Activated T-cell treated with anti-CD3 and anti-CD28 coated beads, Interleukin-2, amount 50 U/mL, for 24 hours (primary cell): ENCODE results near the gene CNNM1.

Experiments used
- DNase-seq: peaks from one replicate; pipeline ENCODE4 v3.0.0-alpha.2; 2020
- H3K27ac Mint-ChIP-seq: 2 replicates; pipeline ENCODE4 v1.8.0; 2020; ENCODE audit warnings: mild to moderate bottlenecking, mixed read lengths
- H3K27me3 Mint-ChIP-seq: 2 replicates; pipeline ENCODE4 v1.8.0; 2020; ENCODE audit warnings: mixed read lengths
- H3K36me3 Mint-ChIP-seq: 2 replicates; pipeline ENCODE4 v1.8.0; 2020; ENCODE audit warnings: low read depth, mixed read lengths
- H3K4me1 Mint-ChIP-seq: 2 replicates; pipeline ENCODE4 v1.8.0; 2020; ENCODE audit warnings: low read depth, mixed read lengths
- H3K4me3 Mint-ChIP-seq: 2 replicates; pipeline ENCODE4 v1.8.0; 2020; ENCODE audit warnings: mild to moderate bottlenecking, moderate library complexity, mixed read lengths
- H3K9me3 Mint-ChIP-seq: 2 replicates; pipeline ENCODE4 v1.8.0; 2020; ENCODE audit warnings: mixed read lengths

The CNNM1 gene

GRCh38 chr10:99325281-99325680, 3.9 kb upstream of the CNNM1 start:
- H3K9me3 Mint-ChIP-seq: no peaks in the 10 kb centered on the region
- H3K36me3 Mint-ChIP-seq: no peaks in the 10 kb centered on the region
- H3K4me3 Mint-ChIP-seq: no peak overlapping the region
- H3K27ac Mint-ChIP-seq: no peak overlapping the region
- DNase-seq: no peak
- peaks cover 45% of the 10 kb centered on the region for H3K27me3 Mint-ChIP-seq
- H3K4me1 Mint-ChIP-seq: peaks cover 2% of the 10 kb centered on the region

DNA sequence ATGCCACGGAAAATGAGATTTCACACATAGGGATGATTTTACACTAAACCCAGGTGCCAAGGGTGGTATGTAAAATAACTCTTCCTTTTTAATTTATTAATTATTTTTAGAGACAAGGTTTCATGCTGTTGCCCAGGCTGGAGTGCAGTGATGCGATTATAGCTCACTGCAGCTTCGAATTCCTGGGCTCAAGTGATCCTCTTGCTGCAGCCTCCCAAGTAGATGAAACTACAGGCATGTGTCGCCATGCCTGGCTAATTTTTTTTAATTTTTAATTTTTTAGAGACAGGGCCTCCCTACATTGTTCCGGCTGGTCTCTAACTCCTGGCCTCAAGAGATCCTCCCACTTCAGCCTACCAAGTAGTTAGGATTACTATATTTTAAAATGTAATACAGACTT, 2.3 kb upstream of the CNNM1 start:
- no peak for DNase-seq
- Mint-ChIP-seq H3K27me3 (peaks cover 61% of the 10 kb centered on the region), H3K36me3 (no peaks in the 10 kb centered on the region), H3K27ac (no peak overlapping the region), H3K4me1 (peaks cover 11% of the 10 kb centered on the region), H3K9me3 (no peaks in the 10 kb centered on the region), H3K4me3 (no peak overlapping the region)

DNA sequence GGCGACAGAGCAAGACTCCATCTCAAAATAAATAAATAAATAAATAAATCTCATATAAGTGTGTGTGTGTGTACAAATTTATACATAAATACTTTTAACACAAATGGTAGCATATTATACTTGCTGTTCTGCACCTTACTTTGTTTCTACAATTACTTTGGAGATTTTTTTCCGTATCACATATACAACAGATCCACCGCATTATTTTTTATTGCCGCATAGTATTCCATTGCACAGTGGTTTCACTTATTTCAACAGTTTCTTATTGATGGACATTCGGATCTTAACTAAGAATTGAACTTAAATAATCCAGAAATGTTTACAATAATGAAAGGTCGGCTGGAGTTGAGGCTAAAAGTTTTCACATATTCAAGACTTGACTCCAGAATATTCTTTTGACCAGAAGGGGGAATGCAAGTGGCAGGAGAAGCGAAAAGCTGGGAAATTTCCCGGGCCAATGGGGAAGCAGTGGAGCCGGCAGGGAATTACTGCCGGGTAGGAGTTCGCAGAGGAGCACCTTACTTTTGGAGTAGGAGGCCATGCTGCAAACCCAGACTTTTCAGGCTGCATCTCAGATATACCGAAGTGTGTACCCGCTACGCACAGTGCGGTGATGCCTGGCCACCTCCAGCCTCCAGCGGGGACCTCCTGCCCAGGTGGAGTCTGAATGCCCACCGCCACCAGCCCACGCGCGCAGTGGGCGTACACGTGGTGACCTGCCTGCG, 415 bp upstream of the CNNM1 start:
- H3K27ac Mint-ChIP-seq: no peak overlapping the region
- DNase-seq: no peak
- H3K9me3 Mint-ChIP-seq: no peaks in the 10 kb centered on the region
- peaks cover 11% of the 10 kb centered on the region for H3K4me1 Mint-ChIP-seq
- H3K4me3 Mint-ChIP-seq: peak overlapping the region; percentile 41
- peaks cover 62% of the 10 kb centered on the region for H3K27me3 Mint-ChIP-seq
- no peaks in the 10 kb centered on the region for H3K36me3 Mint-ChIP-seq

- Mint-ChIP-seq H3K4me3 (peak overlapping the region; percentile 41), H3K27ac (no peak overlapping the region), H3K4me1 (peaks cover 11% of the 10 kb centered on the region), H3K36me3 (no peaks in the 10 kb centered on the region), H3K27me3 (peaks cover 58% of the 10 kb centered on the region), H3K9me3 (no peaks in the 10 kb centered on the region)
- DNase-seq: peak; percentile 49
Observed at GRCh38 chr10:99329554-99330346, 594 bp downstream of the CNNM1 start.

DNA sequence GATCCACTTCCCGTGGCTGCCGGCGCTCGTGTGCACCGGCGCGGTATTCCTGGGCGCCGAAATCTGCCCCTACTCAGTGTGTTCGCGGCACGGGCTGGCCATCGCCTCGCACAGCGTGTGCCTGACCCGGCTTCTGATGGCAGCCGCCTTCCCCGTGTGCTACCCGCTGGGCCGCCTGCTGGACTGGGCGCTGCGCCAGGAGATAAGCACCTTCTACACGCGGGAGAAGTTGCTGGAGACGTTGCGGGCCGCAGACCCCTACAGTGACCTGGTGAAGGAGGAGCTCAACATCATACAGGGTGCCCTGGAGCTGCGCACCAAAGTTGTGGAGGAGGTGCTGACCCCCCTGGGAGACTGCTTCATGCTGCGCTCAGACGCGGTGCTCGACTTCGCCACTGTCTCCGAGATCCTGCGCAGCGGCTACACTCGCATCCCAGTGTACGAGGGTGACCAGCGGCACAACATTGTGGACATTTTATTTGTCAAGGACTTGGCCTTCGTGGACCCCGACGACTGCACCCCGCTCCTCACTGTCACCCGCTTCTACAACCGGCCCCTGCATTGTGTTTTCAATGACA, 1.3 kb downstream of the CNNM1 start:
- no peaks in the 10 kb centered on the region for H3K36me3 Mint-ChIP-seq
- DNase-seq: no peak
- H3K27me3 Mint-ChIP-seq: peaks cover 52% of the 10 kb centered on the region
- H3K27ac Mint-ChIP-seq: no peak overlapping the region
- H3K4me3 Mint-ChIP-seq: peak overlapping the region; percentile 37
- H3K9me3 Mint-ChIP-seq: no peaks in the 10 kb centered on the region
- H3K4me1 Mint-ChIP-seq: peaks cover 11% of the 10 kb centered on the region

DNA sequence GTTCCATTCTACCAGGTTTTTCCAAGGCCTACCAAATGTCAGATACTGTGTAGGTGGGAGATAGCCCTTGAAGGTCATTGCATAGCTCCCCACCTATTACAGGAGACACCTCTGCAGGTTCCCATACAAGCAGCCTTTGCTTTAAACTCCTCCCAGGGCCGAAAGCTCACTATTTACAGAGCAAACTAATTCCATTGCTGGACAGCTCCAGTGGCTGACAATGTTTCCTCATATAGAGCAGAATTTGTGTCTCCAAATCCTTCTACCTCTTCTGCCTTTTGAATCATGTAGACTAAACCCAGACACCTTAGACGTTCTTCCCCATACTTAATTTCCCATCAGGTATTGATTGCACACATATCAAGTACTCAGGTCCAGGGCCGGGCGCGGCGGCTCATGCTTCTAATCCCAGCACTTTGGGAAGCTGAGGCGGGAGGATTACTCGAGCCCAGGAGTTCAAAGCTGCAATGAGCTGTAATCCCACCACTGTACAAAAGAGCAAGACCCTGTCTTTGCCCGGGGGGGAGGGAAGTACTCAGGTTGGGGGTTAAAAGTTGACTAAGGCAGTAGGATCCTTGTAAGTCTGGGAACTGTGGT, 2.1 kb downstream of the CNNM1 start:
- H3K36me3 Mint-ChIP-seq: no peaks in the 10 kb centered on the region
- H3K9me3 Mint-ChIP-seq: no peaks in the 10 kb centered on the region
- peaks cover 49% of the 10 kb centered on the region for H3K27me3 Mint-ChIP-seq
- peak overlapping the region; percentile 37 for H3K4me3 Mint-ChIP-seq
- DNase-seq: no peak
- H3K27ac Mint-ChIP-seq: no peak overlapping the region
- peaks cover 11% of the 10 kb centered on the region for H3K4me1 Mint-ChIP-seq

DNA sequence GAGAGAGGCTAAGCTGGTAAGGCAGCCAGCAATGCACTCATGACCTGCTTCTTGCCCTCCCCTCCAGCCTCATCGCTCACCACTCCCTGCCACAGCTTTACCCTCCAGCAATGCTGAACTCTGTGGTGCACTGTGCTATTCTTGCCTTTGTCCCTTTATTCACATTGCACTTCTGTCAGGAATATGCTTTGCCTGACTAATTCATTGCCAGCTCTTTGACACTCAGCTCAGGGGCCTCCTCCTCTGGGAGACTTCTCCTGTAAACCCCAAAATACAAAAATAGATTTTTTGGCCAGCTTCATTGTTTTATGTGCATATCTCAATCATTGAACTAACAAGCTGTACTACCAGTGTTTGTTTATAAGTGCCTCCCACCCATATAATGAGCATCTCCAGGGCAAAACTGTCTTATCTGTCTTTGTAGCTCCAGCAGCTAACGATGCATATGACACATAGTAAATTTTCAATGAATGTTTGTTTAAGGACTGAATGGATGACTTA, 8.2 kb downstream of the CNNM1 start:
- no peaks in the 10 kb centered on the region for H3K9me3 Mint-ChIP-seq
- no peak overlapping the region for H3K4me3 Mint-ChIP-seq
- H3K4me1 Mint-ChIP-seq: no peaks in the 10 kb centered on the region
- H3K36me3 Mint-ChIP-seq: no peaks in the 10 kb centered on the region
- peaks cover 27% of the 10 kb centered on the region for H3K27me3 Mint-ChIP-seq
- H3K27ac Mint-ChIP-seq: no peak overlapping the region
- no peak for DNase-seq

- Mint-ChIP-seq H3K4me3 (no peak overlapping the region), H3K9me3 (no peaks in the 10 kb centered on the region), H3K36me3 (no peaks in the 10 kb centered on the region), H3K27me3 (peaks cover 27% of the 10 kb centered on the region), H3K4me1 (no peaks in the 10 kb centered on the region), H3K27ac (no peak overlapping the region)
- no peak for DNase-seq
Observed at GRCh38 chr10:99337901-99338300, 8.7 kb downstream of the CNNM1 start.

DNA sequence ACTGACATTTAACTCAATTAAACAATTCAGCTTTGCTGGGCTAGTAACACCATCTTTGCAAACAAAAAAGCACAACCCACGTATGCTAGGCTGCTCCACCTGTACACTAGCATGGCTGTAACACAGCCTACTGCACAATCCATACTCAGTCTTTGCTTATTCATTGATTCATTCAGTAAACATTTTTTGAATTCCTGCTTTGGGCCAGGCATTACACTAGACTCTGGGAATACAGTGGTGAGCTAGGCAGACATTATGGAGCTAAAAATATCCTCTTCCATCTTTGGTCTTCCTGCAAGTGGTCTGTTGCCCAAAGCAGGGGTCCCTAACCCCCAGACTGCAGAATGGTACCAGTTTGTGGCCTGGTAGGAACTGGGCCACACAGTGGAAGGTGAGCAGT, 9.9 kb downstream of the CNNM1 start:
- Mint-ChIP-seq H3K27ac (no peak overlapping the region), H3K36me3 (no peaks in the 10 kb centered on the region), H3K27me3 (peaks cover 26% of the 10 kb centered on the region), H3K4me3 (no peak overlapping the region), H3K9me3 (no peaks in the 10 kb centered on the region), H3K4me1 (no peaks in the 10 kb centered on the region)
- DNase-seq: no peak

GRCh38 chr10:99339563-99340047, 10.4 kb downstream of the CNNM1 start:
- DNase-seq: no peak
- no peak overlapping the region for H3K27ac Mint-ChIP-seq
- H3K4me1 Mint-ChIP-seq: no peaks in the 10 kb centered on the region
- no peaks in the 10 kb centered on the region for H3K9me3 Mint-ChIP-seq
- H3K4me3 Mint-ChIP-seq: no peak overlapping the region
- H3K27me3 Mint-ChIP-seq: peaks cover 30% of the 10 kb centered on the region
- H3K36me3 Mint-ChIP-seq: no peaks in the 10 kb centered on the region

DNA sequence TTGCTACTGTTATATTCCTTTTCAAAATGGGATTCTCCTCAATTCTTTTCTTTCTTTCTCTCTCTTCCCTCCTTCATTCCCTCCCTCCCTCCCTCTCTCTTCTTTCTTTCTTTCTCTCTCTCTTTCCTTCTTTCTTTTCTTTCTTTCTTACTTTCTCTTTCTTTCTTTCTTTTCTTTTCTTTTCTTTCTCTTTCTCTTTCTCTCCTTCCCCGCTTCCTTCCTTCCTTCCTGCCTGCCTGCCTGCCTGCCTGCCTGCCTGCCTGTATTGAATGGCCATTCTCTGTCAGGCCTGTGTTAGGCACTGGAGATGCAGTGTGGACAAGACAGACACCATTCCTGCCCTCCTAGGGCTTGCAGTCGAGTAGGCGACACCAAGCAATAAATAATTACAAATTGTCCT, 11.5 kb downstream of the CNNM1 start:
- no peaks in the 10 kb centered on the region for H3K9me3 Mint-ChIP-seq
- H3K4me3 Mint-ChIP-seq: no peak overlapping the region
- H3K27ac Mint-ChIP-seq: no peak overlapping the region
- peaks cover 37% of the 10 kb centered on the region for H3K27me3 Mint-ChIP-seq
- DNase-seq: no peak
- H3K36me3 Mint-ChIP-seq: no peaks in the 10 kb centered on the region
- H3K4me1 Mint-ChIP-seq: no peaks in the 10 kb centered on the region

DNA sequence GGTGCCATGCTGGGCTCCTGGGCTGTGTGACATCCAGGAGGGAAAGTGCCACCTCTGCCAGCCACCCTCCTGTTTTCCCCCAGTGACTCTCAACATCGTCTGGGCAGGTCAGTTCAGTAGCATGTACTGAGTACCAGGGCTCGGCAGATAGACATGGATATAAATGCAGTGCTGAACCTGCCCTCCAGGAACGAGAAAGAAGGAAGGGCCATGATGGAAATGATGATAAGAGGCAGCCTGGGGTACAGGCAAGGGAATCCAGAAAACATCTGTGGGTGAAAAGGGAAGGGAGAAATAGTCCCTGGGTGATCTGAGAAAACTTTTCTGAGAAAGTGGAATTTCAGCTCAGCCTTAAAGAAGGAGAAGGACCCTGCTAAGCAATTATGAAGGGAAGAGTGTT, 12.1 kb downstream of the CNNM1 start:
- H3K27me3 Mint-ChIP-seq: peaks cover 37% of the 10 kb centered on the region
- no peaks in the 10 kb centered on the region for H3K36me3 Mint-ChIP-seq
- no peaks in the 10 kb centered on the region for H3K9me3 Mint-ChIP-seq
- no peak overlapping the region for H3K4me3 Mint-ChIP-seq
- no peaks in the 10 kb centered on the region for H3K4me1 Mint-ChIP-seq
- H3K27ac Mint-ChIP-seq: no peak overlapping the region
- no peak for DNase-seq

DNA sequence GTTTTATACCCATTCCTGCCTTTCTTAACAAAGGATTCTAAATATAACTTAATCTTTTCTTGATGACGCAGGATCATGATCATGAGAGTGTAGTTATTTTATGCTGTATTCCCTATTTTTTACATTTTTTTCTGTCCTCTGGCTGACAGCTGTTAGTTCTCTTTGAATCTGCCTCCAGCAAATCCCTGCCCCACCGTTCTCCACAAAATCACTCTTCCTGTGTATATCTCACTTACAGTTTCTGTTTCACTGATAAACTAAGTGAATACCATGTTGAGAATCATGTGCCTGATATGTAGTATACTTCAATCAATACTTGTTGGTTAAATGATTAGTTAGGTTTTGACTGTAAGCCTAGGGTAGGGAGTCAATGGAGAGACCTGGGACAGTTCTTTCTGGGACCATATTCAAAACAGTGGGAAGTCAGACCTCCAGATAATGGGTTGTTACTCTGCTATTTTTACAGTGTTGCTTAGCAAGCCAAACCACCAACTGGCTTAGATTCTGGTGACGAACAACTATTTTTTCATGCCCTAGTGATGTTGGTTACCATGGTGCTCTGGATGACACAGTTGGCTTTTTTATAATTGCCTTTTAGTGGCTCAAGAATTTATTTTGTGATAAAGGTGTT, 12.8 kb downstream of the CNNM1 start:
- DNase-seq: no peak
- no peaks in the 10 kb centered on the region for H3K9me3 Mint-ChIP-seq
- H3K27me3 Mint-ChIP-seq: peaks cover 39% of the 10 kb centered on the region
- H3K27ac Mint-ChIP-seq: no peak overlapping the region
- no peaks in the 10 kb centered on the region for H3K4me1 Mint-ChIP-seq
- H3K4me3 Mint-ChIP-seq: no peak overlapping the region
- H3K36me3 Mint-ChIP-seq: no peaks in the 10 kb centered on the region

- H3K9me3 Mint-ChIP-seq: no peaks in the 10 kb centered on the region
- DNase-seq: no peak
- H3K36me3 Mint-ChIP-seq: no peaks in the 10 kb centered on the region
- H3K27ac Mint-ChIP-seq: no peak overlapping the region
- H3K4me3 Mint-ChIP-seq: no peak overlapping the region
- peaks cover 38% of the 10 kb centered on the region for H3K27me3 Mint-ChIP-seq
- no peaks in the 10 kb centered on the region for H3K4me1 Mint-ChIP-seq
Observed at GRCh38 chr10:99343262-99343661, 14.1 kb downstream of the CNNM1 start.
